ENCODE measurements around the gene TOX3. TPM values are rescaled to one million over a fixed set of nuclear protein-coding genes. Genes with fewer than 3 reads are reported as not detected.

TOX3 gene
- total RNA-seq, 1 donor from 2014 or later, result 0.46 TPM

DNA sequence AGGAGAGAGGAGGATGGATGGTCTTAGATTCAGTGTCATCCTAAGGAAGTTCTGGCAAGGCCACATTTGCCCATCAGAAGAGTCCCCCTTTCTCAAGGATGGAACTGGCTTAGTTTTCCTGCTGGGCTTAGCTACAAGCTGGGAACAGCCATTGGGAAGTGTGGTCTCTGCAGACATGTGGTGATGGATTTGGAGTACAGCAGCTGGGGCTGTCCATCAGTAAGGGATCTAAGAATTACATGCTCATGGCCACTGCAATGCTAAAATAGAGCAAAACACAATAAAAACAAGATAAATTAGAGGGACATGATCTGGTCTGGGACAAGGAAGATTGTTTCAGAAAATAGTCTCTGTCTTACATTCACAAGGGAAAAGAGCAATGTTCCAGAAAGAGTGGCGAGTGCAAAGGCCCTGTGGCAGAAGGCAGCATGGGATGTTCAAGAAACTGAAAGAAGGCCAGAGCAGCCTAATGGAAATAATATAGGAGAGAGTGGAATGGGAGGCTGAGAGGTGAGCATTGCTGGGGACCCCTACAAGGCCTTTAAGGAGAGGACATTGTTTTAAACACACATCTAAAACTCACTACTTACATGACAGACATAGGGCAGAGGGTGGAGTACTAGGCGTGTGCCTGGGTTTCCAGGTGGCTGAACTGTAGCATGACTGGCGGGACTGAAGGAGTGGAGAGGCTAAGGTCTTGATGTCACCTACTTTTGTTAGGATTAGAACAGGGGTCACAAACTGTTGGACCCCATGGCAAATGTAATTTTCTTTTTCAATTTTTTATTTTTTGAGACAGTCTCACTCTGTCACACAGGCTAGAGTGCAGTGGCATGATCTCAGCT lies 17.0 kb upstream of the TOX3 start:
- TF ChIP-seq, protein P1, sequence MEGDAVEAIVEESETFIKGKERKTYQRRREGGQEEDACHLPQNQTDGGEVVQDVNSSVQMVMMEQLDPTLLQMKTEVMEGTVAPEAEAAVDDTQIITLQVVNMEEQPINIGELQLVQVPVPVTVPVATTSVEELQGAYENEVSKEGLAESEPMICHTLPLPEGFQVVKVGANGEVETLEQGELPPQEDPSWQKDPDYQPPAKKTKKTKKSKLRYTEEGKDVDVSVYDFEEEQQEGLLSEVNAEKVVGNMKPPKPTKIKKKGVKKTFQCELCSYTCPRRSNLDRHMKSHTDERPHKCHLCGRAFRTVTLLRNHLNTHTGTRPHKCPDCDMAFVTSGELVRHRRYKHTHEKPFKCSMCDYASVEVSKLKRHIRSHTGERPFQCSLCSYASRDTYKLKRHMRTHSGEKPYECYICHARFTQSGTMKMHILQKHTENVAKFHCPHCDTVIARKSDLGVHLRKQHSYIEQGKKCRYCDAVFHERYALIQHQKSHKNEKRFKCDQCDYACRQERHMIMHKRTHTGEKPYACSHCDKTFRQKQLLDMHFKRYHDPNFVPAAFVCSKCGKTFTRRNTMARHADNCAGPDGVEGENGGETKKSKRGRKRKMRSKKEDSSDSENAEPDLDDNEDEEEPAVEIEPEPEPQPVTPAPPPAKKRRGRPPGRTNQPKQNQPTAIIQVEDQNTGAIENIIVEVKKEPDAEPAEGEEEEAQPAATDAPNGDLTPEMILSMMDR (IDR thresholded peaks at IDR 0.05), result no peak
- H3K4me1 Mint-ChIP-seq (ENCODE audit: unreplicated experiment), result no peaks in the 10 kb centered on the region
- no peaks in the 10 kb centered on the region for H3K36me3 Mint-ChIP-seq (ENCODE audit: unreplicated experiment)
- no peaks in the 10 kb centered on the region for H3K27me3 Mint-ChIP-seq (ENCODE audit: unreplicated experiment)
- no peaks in the 10 kb centered on the region for H3K9me3 Mint-ChIP-seq (ENCODE audit: unreplicated experiment)
- no peak overlapping the region for H3K4me3 Mint-ChIP-seq (ENCODE audit: unreplicated experiment)
- no peak for DNase-seq (ENCODE audit: extremely low spot score, unreplicated experiment)
- H3K27ac Mint-ChIP-seq (ENCODE audit: unreplicated experiment), result no peak overlapping the region

DNA sequence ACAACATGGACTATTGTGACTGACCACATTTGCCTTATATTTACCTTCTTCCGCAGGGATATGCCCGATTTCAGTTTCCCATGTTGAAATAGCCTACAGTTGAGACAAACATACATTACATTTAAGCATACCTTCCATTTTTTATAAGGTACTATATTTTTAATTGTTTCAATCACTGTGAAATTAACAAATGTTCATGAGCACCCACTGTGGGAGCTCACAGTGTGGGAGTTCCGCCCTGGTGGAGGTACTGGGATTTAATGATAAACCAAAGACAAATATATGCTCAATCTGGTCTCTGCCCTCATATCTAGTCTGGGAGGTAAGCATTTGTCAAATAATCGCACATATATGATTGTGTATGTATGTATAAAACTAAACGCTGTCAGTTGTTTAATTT lies 15.8 kb upstream of the TOX3 start:
- Mint-ChIP-seq H3K9me3 (ENCODE audit: unreplicated experiment) (no peaks in the 10 kb centered on the region), H3K4me3 (ENCODE audit: unreplicated experiment) (no peak overlapping the region), H3K4me1 (ENCODE audit: unreplicated experiment) (no peaks in the 10 kb centered on the region), H3K27me3 (ENCODE audit: unreplicated experiment) (no peaks in the 10 kb centered on the region), H3K27ac (ENCODE audit: unreplicated experiment) (no peak overlapping the region), H3K36me3 (ENCODE audit: unreplicated experiment) (no peaks in the 10 kb centered on the region)
- DNase-seq (ENCODE audit: extremely low spot score, unreplicated experiment), result no peak
- TF ChIP-seq, protein P1 (IDR thresholded peaks at IDR 0.05), result no peak

DNA sequence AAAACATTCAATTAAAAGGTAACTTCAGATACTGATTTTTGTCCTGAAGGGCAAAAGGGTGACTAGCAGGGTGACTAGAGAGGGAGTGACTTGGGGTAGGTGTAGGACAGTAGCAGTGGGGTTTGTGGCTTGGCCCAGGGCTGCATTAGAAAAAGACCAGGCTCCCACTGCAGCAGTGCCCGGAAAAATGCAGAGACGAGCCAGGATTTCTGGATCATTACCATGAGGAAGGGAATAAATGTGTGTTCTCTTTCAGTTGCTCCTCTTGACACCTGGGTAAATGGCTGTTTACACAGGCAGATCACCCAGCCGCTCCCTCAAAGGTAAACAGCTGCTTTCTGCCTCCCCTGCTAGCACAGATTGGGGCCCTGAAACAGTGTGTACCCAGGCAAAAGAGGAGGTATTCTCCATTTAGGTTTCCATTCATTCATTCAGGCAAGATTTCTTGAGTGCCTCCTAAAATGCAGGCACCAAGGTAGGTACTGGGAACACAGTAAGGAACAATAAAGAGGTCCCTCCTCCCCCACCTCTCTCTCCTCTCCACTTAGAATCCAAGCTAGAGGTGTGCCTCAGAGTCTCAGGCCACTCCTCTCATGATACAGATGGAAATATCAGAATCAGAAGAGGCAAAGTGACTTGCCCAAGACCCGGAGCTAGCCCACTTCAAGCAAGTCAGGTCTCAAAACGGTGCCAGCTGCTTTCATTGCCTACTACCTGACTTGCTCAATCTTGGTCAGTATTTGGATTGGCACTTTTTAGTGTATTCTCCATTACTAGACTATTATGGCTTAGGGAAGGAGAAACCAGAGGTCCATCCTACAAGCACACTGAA lies 15.2 kb upstream of the TOX3 start:
- Mint-ChIP-seq H3K4me3 (ENCODE audit: unreplicated experiment) (no peak overlapping the region), H3K27ac (ENCODE audit: unreplicated experiment) (no peak overlapping the region), H3K9me3 (ENCODE audit: unreplicated experiment) (no peaks in the 10 kb centered on the region), H3K4me1 (ENCODE audit: unreplicated experiment) (no peaks in the 10 kb centered on the region), H3K27me3 (ENCODE audit: unreplicated experiment) (no peaks in the 10 kb centered on the region), H3K36me3 (ENCODE audit: unreplicated experiment) (no peaks in the 10 kb centered on the region)
- TF ChIP-seq, protein P1 (IDR thresholded peaks at IDR 0.05), result no peak
- no peak for DNase-seq (ENCODE audit: extremely low spot score, unreplicated experiment)

DNA sequence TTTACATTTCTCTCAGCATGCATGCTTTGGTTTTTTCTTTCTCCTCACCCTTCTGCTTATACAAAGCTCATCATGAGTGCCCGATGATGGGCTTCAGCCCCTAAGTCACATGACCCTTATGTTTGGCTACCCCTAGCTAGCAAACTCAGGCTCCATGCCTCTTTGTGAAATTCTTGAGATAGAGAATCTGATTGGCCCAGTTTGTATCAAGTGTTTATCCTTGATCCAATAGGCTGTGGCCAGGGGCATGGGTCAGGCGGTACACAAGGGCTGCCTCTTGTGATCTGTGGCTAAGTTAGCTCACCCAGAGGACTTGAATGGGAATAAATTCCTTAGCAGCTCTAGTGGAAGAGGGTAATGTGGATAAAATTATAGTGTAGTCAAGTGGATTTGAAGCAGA lies 11.5 kb upstream of the TOX3 start:
- no peak for DNase-seq (ENCODE audit: extremely low spot score, unreplicated experiment)
- no peaks in the 10 kb centered on the region for H3K36me3 Mint-ChIP-seq (ENCODE audit: unreplicated experiment)
- H3K4me1 Mint-ChIP-seq (ENCODE audit: unreplicated experiment), result no peaks in the 10 kb centered on the region
- H3K27ac Mint-ChIP-seq (ENCODE audit: unreplicated experiment), result no peak overlapping the region
- H3K27me3 Mint-ChIP-seq (ENCODE audit: unreplicated experiment), result peaks cover 18% of the 10 kb centered on the region
- no peak overlapping the region for H3K4me3 Mint-ChIP-seq (ENCODE audit: unreplicated experiment)
- TF ChIP-seq, protein P1 (IDR thresholded peaks at IDR 0.05), result no peak
- no peaks in the 10 kb centered on the region for H3K9me3 Mint-ChIP-seq (ENCODE audit: unreplicated experiment)

DNA sequence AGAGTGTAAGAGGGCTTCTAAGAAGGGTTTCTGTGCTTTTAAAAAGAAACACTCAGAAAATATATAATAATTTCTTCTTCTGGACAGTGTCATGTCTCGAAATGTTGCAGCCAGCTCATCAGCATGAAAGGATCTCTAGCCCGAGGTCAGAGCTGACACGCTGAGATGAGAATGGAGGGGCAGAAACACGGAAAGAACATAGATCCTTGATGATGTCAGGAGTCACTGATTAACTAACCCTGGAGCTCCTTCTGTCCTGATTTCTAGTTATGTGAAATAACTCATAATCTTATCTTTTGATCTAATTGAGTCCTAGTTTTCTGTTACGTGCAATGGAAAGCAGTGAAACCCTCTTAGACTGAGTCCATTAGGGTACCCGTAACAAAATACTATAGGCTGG lies 10.3 kb upstream of the TOX3 start:
- H3K4me1 Mint-ChIP-seq (ENCODE audit: unreplicated experiment), result no peaks in the 10 kb centered on the region
- TF ChIP-seq, protein P1 (IDR thresholded peaks at IDR 0.05), result no peak

More for the DNA sequence above, 10.3 kb upstream of the TOX3 start:
- H3K36me3 Mint-ChIP-seq (ENCODE audit: unreplicated experiment), result no peaks in the 10 kb centered on the region
- no peak overlapping the region for H3K4me3 Mint-ChIP-seq (ENCODE audit: unreplicated experiment)
- no peak for DNase-seq (ENCODE audit: extremely low spot score, unreplicated experiment)
- peaks cover 18% of the 10 kb centered on the region for H3K27me3 Mint-ChIP-seq (ENCODE audit: unreplicated experiment)
- no peaks in the 10 kb centered on the region for H3K9me3 Mint-ChIP-seq (ENCODE audit: unreplicated experiment)
- no peak overlapping the region for H3K27ac Mint-ChIP-seq (ENCODE audit: unreplicated experiment)
